Measurements from ENCODE around the gene PAWR.
"Not testable (repeated sequence)": the region's sequence is repeated elsewhere in the genome, so short reads cannot be mapped to it uniquely, and the experiment has no call there.

The PAWR gene

DNA sequence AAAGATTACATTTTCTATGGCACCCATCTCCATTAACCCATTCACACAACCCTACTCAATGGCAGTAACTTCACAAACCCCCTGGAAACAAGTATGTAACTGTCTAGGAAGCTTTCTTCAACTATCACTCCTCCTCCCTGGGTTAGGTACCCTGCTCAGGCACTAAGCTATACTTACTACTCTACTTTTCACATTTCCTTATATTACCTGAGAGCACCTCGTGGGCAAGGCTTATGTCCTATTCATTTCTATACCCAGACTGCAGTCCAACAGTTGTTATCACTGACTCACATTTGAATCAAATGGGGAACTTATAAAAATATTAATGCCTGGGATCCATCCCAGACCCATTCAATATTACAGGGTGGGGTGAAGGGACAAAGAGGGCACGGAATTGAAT lies 4.6 kb downstream of the PAWR start:
- DNase-seq: no peak

DNA sequence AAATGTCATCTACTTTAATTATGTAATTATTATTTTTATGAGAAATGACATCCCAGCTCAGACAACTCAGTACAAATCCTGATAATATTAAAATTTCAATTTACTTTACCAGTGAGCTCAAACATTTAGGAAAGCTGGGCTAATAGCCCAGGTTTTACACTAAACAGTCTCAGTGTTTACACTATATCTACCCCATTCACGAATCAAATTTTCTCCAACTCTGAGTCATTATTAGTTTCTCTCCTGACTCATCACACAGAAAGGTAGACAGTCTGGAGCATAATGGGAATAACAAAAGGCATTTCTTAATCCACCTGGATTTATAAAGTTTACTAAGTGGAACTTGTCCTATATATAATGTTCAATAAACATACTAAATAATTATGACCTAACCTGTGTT lies 5.7 kb downstream of the PAWR start:
- no peak for DNase-seq

- DNase-seq: not testable (repeated sequence)
Observed at GRCh38 chr12:79684338-79684737, 6.4 kb downstream of the PAWR start.

GRCh38 chr12:79682593-79682992 lies 8.2 kb downstream of the PAWR start:
- DNase-seq: no peak

DNA sequence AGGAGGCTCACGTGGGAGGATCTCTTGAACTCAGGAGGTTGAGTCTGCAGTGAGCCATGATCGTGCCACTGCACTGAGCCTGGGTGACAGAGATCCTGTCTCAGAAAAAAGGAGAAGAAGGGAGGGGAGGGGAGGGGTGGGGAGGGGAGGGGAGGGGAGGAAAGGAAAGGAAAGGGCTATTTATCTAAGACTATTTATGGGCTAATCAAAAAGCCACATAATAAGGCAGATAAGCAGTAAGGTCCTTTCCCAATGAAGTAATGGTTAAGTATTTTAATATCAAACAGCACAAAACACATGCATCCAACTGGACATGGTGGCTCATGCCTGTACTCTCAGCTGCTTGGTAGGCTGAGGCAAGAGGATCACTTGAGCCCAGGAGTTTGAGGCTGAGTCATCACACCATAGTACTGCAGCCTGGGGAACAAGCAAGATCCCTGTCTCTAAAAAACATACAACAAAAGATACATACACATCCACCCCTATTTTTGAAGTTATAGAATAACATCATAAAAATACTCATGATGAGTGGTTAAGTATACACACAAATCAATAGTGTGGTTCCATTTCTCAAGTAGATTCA lies 9.7 kb downstream of the PAWR start:
- DNase-seq: no peak

DNA sequence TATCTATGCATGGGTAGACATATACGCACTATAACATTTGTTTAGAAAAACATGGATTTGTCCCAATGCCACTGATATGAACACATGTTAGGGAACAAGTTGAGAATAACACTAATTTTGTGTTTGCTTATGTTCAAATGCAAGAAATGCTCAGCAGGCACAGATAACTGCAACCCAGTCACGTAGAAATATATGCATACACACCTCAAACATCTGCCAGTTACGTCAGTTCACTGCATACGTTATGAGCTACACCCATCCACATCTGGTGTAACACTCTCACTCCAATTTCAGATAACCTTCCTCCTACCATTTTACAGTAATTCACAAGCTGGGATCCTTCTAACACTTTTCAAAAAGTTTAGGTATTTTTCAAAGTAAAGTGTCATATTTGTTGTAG lies 10.7 kb downstream of the PAWR start:
- DNase-seq: no peak

DNA sequence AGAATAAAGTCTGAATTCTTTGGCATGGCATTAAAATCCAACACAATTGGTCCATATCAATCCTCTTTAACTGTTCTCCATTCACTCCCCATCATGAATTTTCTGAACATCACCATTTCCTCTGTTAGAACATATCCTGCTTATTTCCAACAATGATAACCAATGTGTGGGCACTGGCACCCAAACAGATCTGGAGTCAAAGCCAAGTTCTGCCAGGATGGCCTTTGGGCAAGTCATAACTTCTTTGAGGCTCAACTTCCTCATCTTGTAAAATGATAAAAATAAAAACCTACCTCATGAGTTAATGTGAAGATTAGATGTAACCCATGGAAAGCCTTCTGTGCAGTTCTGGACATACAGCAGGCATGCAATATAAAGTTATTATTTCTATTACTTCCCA lies 12.5 kb downstream of the PAWR start:
- no peak for DNase-seq

GRCh38 chr12:79677672-79678071 lies 13.1 kb downstream of the PAWR start:
- no peak for DNase-seq

DNA sequence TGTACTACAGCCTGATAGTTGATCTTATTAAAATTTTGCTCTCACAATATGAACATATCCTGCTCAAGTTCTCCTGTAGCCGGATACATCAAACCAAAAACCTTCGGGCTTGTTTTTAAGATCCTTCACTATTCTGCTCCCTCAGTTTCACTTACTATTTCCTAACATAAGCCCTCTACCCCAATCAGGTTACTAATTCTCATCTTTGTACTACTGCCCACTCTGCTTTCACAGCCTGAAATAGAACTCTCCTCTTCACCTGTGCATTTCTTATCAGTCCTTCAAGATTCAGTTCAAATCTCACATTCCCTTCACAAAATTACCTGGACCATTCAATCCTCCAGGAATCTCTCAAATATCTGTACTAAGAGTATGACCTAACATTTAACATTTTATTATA lies 14.2 kb downstream of the PAWR start:
- DNase-seq: no peak

- no peak for DNase-seq
Observed at GRCh38 chr12:79674629-79675028, 16.1 kb downstream of the PAWR start.

DNA sequence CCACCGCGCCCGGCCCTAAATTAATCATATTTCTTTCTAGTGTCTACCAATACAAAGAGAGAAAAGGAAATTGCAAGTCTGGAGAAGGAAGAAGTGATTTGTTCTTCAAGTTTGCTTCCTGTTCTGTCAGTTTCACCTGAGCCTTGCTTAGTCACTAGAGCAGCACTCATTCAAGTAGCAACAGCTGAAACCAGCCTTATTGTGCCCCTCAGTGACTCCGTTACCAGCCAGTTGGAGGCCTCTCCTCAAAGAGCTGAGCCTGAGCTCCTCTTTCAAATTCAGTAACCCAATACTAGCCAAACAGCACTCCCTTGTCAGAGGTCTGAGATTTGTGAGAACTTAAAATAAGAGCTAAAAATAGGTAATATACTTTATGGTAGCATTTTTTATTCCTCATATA lies 17.4 kb downstream of the PAWR start:
- no peak for DNase-seq

DNA sequence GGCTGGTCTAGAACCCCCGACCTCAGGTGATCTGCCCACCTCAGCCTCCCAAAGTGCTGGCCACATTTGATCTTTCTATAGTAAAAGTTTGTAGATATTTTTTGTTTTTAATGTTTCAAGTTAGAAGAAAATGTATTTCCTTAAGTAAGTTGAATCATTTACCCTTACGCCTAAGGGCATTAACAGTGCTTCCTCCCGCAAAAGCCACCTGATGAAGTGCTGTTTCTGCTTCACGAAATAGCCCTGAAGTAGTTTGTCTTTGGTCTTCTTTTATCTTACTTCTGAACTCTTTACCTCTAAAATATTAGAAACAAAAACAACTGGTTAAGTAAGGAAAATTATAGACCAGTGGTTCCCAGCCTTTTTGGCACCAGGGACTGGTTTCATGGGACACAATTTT lies 22.7 kb downstream of the PAWR start:
- DNase-seq: no peak

DNA sequence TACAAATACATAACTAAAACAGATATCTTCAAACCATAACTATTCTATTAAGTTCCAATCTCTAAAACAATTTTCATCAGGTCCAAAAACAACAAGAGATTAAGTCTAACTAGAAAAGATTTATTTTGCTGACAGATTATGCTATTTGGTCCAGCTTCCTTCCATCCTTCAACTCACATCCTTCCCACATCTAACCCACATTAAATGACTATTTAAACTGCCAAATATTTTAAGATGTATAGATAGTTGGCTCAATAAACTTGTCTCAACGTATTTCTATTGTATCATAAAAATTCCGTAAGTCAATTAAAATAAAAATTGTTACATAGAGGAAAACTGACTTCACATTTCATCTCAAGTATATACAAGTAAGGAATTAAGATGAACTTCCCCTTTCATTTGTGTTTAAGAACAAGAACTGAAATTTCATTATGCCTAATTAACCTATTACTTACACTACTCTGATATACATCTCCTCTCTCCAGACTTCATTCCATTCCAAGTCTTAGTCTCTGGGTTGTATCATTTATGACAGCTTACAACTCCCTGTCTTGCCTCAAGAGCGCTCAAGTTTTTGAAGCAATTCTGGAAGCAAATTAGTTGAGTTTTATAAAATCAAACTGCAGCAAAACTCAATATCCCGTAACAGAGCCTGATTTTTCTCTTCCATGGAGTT lies 25.4 kb downstream of the PAWR start:
- DNase-seq: no peak

DNA sequence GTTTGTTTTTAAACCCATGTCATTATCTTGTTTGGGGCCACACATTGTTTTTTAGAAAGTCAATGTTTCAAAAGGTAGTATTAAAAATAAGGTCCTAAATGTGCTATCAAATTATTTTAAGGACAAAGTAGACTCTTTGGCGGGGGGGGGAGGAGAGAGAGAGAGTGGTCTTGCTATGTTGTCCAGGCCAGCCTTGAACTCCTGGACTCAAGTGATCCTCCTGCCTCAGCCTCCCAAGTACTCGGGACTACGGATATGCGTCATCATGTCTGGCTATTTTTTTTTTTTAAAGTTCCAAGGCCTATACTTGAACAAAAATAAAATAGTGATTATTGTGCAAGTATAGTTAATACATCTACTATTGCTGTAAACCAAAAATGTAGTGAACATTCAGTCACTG lies 26.2 kb downstream of the PAWR start:
- DNase-seq: no peak

GRCh38 chr12:79662046-79662811 lies 28.5 kb downstream of the PAWR start:
- no peak for DNase-seq

GRCh38 chr12:79661629-79662028 lies 29.1 kb downstream of the PAWR start:
- DNase-seq: no peak

DNA sequence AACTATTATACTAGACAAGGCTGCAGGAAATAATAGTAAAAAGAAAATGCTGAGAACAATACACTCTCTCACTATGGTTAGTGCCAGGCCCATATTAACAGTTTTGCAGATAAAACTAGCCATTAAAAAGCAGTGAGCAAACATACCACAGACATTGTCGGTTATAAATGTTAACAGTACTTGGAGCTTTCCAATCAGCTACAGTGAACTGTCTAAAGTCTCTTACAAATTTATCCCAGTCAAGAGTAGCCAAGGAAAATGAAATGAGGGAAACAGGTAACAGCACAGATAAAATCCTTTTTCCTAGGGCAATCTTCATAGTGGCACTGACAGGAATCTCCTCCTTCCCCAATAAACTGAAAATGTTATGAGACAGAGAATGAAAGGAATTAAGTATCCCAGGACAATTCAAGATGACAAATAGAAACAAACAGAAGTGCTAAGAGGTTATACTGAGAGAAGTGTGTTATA lies 30.8 kb downstream of the PAWR start:
- DNase-seq: no peak

GRCh38 chr12:79658221-79658620 lies 32.5 kb downstream of the PAWR start:
- no peak for DNase-seq

- DNase-seq: no peak
Observed at GRCh38 chr12:79657136-79657535, 33.6 kb downstream of the PAWR start.

GRCh38 chr12:79655036-79655435 lies 35.7 kb downstream of the PAWR start:
- DNase-seq: no peak

DNA sequence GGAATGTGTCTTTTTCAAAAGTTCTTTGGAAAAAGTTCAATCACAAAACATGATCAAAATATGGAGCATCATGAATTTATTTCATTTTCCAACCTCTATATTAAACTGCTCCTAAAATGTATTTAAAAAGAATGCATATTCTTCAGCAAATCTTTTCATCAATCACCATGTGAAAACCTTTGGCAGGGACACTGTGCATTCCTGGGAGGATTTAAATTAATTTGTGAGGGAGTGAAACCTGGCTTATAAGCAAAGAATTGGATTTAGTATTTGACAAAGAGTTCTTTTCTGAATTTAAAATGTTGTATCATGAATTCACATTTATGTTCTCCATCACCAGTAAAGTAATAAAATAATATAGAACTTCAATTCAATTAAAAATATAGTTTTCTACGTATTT lies 38.2 kb downstream of the PAWR start:
- no peak for DNase-seq

GRCh38 chr12:79650440-79650839 lies 40.3 kb downstream of the PAWR start:
- DNase-seq: no peak

DNA sequence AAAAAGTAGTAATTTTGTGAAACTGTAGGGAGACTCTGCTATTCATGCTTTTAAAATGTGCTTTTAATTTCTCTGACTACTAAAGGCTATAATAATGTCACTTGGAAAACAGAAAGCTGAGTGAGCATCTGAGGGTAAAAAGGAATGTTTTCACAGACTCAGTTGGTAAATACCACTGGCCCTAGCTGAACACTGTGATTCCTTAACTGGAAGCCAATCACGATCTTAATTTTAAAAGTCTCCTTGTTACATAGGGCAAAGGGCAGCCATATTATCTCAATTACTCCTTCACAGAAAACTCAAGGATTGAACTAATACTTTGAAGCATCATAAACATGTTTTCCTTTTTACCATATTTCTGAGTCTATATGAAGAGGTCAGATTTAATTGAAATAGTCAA lies 41.9 kb downstream of the PAWR start:
- DNase-seq: no peak

DNA sequence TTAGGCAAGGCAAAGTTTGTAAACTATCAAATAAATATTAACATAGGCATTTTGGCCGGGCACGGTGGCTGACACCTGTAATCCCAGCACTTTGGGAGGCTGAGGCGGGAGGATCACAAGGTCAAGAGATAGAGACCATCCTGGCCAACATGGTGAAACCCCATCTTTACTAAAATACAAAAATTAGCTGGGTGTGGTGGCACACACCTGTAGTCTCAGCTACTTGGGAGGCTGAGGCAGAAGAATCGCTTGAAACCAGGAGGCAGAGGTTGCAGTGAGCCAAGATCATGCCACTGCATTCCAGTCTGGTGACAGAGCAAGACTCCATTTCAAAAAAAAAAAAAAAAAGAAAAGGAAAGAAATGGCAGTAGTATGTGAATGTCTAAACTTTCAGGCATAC lies 43.9 kb downstream of the PAWR start:
- DNase-seq: not testable (repeated sequence)
